Right ventricle myocardium superior (tissue), 1 donor: ENCODE results near the gene GPC6. TPM values are rescaled to one million over a fixed set of nuclear protein-coding genes. Genes with fewer than 3 reads are reported as not detected.

Source experiments
- ATAC-seq: fragments of 200-7000 bp; cut with Tn5 transposase; one replicate; pipeline ENCODE4 v1.9.1; 2020; ENCODE audit warnings: mild to moderate bottlenecking; ENCODE audit not compliant: poor library complexity
- DNase-seq: peaks from one replicate; pipeline ENCODE4 v3.0.0-alpha.2; 2020
- intact Hi-C: fragments of 100-400 bp; cut with DNase I; formaldehyde crosslinking; loops from one replicate; pipeline ENCODE4 v1.11.2; 2022
- total RNA-seq: library from RNA; stranded (reverse); fragmentation: NEBNext Ultra II Directional; extraction: Animal tissue kit (Norgen Biotek cat#: 25700); gene quantifications from one replicate; pipeline ENCODE4 v1.2.1, GENCODE V29; 2021
- donor health status: DM: no; HTN: yes; CAD: no; lungs with severe emphysema.

Gene GPC6
- total RNA-seq, 1 donor from 2014 or later = 3.3 TPM

DNA sequence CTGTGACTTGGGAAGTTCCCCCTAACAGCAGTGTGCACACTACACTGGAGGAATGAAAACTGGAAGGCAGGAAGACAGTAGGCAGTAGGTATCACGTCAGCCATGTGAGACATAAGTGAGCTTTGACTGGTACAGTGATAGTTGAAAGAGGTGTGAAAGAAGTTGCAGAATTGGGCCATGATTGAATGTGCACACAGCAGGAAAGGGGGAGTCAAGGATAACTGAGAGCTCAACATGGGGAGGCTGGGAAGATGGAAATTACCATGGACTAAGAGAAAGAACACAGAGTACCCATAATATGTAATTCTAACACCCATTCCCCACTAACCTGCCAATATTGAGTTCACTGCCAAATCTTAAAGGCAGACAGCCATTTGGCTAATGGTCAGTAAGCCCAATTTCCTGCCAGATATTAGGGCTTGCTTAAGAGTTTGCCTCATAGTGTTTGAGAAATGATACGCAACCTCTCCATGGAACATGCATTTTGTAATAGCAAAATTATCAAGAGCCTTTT, 931.2 kb downstream of the GPC6 start:
- intact Hi-C loops = no loop called here
- peak; percentile 94 for ATAC-seq
- no peak for DNase-seq

DNA sequence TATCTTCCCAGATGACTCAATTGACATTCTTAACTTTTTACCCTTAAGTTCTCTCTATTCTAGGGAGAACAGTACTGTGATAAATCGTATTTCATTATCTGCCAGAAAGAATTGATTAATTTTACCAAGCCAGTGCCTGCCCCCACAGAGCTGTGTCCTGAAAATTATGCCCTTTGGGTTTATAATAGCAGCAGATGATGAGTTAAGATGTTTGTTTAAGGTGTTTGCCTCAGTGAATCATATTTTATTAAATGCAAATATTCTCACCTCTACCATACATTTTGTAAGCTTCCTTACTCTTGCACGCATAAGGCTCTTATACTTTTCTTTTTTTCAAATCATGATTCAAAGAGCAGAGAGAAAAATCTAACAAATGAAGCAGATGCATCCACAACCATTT, 934.3 kb downstream of the GPC6 start:
- intact Hi-C loops = no loop called here
- no peak for DNase-seq
- no peak for ATAC-seq

GRCh38 chr13:94162289-94162688, 935.7 kb downstream of the GPC6 start:
- intact Hi-C loops = no loop called here
- ATAC-seq = peak; percentile 35
- DNase-seq = peak; percentile 66

GRCh38 chr13:94163535-94163934, 936.9 kb downstream of the GPC6 start:
- ATAC-seq (peak; percentile 64), DNase-seq (no peak)
- intact Hi-C loops = no loop called here

DNA sequence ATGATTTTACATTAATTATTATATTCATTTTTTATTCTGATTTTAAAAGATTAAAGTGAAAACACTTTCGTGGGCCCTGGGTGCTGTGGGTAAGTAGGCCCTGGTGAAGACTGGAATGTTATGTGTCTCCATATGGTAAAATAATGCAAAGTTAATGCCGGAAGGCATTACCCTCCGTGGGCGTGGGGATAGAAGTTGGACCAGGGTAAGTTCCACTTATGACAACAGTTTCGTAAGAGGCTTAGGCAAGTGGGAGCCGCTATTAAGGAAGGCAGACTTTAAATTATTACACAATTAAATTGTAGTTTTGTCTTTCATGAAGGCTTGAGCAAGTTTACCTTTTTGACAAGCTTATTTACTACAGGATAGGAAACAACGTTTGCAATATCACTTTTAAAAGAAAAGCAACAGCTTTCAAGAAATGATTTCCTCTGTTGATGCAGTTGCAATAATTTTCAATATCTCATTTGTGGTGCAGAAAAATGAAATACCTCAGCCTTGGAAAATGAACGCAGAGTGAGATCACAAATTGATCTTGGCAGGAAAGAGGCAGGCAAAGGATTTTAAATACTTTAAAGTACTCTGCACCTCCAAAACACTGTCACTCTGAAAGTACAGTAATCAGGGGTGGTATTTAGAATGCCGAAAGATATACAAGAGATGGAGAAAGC, 942.3 kb downstream of the GPC6 start:
- intact Hi-C loops = no loop called here
- ATAC-seq = peak; percentile 71
- DNase-seq = no peak

- ATAC-seq (peak; percentile 27), DNase-seq (no peak)
- intact Hi-C loops = no loop called here
These were observed 943.0 kb downstream of the GPC6 start for GRCh38 chr13:94169454-94170144.

GRCh38 chr13:94170145-94170571, 943.6 kb downstream of the GPC6 start:
- intact Hi-C loops = no loop called here
- DNase-seq (peak; percentile 63), ATAC-seq (peak; percentile 85)

GRCh38 chr13:94172416-94172815, 945.8 kb downstream of the GPC6 start:
- intact Hi-C loops = no loop called here
- DNase-seq = no peak
- no peak for ATAC-seq

DNA sequence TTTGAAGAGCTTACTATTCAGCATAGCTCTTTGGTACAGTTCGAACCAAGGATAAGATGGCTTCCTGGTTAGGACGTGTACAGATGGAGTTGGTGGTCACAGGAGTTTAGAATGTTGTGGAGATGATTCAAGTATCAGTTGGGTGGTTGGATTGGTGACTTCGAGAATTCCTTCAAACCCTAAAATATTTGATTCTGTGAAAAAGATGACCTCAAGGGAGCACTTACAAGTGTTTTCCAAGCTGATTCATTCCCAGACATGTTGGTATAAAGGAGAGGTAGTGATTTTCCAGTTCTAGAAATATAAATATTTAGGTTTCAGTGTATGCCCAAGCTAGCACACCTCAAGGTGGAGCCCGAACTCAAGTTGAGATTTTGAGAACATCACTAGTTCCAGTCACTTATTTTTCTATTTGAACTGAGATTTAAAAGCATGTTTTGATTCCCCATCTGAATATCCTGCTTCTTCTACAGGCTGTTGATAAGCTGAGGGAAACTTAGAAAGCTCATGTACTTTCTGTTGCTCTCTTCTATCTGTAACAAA, 946.8 kb downstream of the GPC6 start:
- intact Hi-C loops = no loop called here
- ATAC-seq = no peak
- DNase-seq = no peak

GRCh38 chr13:94174009-94174408, 947.4 kb downstream of the GPC6 start:
- no peak for ATAC-seq
- intact Hi-C loops = no loop called here
- DNase-seq = no peak

DNA sequence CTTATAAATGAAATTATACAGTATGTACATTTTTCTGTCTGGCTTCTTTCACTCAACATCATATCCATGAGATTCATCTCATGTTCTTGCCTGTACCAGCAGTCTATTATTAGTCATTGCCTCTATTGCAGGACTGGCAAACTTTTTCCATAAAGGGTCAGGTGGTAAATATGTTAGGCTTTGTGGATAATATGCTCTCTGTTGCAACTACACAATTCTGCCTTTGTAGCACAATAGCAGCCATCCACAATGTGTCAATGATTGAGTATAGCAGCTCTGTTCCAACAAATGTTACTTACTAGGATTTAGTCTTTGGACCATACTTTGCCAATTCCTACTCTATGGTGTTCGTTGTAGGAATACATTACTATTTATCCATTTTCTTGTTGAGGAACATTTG, 948.5 kb downstream of the GPC6 start:
- intact Hi-C loops = no loop called here
- DNase-seq (no peak), ATAC-seq (no peak)

GRCh38 chr13:94176561-94176960, 950.0 kb downstream of the GPC6 start:
- DNase-seq (no peak), ATAC-seq (no peak)
- intact Hi-C loops = no loop called here

DNA sequence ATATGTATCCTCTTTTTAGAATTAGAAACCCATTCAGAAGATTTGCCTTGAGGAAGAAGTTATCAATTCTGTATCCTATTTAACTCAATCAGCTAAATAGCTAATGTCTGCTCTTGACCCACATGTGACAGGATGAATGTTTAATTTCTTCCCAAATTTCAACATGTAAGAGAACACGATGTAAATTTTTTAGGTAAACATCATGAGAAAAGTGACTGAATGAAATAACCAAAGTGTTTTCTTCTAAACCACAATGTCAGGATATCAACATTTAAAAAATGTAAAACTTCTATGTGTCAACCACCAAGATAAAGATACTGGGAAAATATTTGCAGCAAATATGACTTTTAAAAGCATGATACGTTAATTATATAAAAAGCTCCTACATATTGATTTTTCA, 950.4 kb downstream of the GPC6 start:
- intact Hi-C loops = no loop called here
- ATAC-seq (no peak), DNase-seq (no peak)

DNA sequence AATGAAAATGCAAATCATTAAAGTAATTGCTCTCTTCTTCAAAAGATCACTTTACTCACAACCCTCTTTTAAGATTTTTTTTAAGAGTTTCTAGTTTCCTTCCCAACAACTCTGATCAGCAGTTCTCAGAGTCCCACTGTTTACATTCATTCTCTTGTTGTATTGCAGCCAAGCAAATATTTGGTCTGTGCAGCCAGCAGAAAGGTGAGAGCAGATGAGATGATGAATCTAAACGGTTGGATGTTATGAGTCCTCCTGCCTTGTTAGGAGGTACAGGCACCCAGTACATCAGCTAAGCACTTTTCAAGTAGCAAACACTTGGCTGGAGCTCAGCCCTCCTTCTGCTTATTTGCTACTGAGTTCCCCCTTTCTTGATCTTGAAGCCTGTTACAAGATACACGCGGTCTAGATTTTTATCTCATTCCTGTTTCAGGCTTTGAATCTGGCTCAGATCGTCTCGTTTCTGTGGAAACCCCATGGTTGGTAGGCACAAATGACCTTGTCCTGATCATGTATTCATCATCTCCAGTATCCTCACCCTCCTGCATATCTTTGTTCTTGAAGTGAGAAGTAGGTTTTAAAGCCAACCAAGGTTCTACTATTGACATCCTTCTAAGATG, 952.1 kb downstream of the GPC6 start:
- DNase-seq (no peak), ATAC-seq (no peak)
- intact Hi-C loops = no loop called here

DNA sequence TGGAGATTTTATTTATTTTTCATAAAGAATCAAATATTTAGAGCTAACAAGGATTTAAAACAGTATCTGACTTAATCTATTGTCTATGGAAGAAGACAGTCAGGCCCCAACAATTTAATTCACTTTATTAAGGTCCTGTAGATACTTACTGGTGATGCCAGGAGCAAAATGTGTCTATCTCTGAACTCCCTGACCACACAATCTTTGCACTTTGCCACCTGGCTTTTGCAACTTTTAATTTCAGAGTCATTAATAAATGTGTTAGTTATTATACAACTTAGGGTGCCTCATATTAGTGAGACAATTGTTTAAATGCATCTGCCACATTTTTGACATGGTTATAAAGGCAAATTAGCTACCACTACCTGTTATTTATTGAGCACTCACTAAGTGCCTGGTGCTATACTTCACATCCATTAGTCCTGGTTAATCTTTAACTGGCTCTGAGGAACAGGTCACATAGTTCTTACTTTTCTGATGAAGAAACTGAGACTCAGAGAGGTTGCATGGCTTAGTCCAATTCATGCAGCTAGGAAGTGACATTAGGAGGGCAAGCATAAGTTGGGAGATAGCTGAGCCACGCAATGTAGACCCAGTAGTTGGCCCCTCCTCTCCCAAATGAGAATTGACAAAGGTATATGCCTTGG, 955.0 kb downstream of the GPC6 start:
- DNase-seq = no peak
- intact Hi-C loops = no loop called here
- ATAC-seq = no peak

DNA sequence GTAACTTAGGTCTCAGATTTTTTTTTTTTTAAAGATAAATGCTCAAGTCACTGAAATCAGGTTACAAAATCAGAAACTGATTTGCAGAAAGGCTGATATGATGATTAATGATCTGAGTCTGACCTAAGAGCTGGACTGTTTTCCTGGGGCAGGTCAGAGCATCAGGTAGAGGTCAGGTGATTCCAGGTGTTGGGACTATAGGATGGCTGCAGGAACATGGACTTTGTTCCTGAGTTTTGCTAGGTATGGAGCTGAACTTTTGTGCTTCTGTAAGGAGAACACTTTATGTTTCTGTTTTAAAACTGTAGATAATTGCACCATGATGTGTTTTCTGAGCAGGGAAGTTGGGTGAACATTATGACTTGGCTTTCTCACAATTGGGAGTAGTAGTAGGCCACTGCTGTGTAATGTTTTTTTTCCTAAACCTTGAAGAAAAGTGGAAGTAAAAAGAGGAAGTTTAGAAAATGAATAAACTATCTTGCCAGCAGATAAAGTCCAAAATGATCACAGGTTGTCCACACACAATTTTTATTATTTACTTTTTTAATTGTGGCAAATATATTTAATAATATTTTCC, 955.7 kb downstream of the GPC6 start:
- intact Hi-C loops = no loop called here
- DNase-seq = no peak
- ATAC-seq = no peak

DNA sequence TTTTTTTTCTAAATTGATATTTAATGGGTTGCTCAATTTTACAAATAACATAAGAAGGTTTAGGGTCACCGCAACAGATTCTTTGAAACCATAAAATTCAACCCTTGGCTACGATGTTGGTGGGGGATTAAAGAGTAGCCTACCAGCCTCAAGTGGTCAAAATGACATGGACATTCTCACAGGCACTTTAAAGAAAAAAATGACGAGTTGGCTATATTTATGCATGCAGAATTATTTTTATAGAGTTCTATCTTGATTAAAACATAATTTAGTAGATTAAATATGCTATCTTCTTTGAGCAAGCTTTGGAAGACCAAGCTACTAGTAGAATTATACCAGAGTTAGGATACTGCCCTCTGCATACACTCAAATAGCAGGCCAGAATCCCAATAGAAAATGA, 959.9 kb downstream of the GPC6 start:
- intact Hi-C loops = no loop called here
- no peak for ATAC-seq

DNA sequence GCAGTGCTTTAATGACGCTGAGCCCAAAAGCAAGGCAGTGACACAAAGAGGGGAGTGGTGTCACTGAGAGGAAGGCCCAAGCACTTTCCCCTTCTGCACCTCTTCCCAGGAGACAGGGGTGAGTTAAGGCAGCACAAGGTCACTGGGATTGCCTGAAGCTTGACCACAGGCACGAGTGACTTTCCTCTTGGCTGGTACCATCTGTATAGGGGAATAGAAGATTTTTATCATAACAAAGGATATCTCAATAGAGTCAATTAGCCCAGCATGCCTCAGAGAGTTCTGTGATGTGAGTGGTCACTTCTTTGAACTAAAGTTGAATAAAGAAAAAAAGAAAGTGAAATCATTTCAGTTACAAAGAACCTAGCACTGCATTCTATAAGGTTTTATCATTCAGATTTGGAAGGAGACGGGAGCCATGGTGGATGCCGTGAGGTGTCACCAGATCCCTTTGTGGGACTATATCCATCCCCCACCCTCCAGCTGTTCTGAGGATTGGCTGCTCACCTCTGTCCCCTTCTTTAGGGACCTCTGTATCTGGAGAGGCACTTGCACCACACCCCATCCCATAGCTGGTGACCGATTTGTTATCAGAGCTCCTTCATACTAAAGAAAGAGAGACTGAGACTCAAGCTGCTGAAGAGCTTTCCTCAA, 961.7 kb downstream of the GPC6 start:
- no peak for DNase-seq
- no peak for ATAC-seq
- intact Hi-C loops = no loop called here

More for the DNA sequence above, 959.9 kb downstream of the GPC6 start:
- no peak for DNase-seq
